Umbilical cord (tissue), 2 donors: ENCODE measurements around the gene GPR89B. TPM values are rescaled to one million over a fixed set of nuclear protein-coding genes. Genes with fewer than 3 reads are reported as not detected.
"Not testable (repeated sequence)": the region's sequence is repeated elsewhere in the genome, so short reads cannot be mapped to it uniquely, and the experiment has no call there.

Experiments
- DNase-seq: peaks from one replicate; pipeline ENCODE4 v3.0.0-alpha.2; 2015; ENCODE audit warnings: low spot score
- total RNA-seq: library from RNA; depleted of rRNA; stranded (reverse); fragments of >200 nt; gene quantifications from one replicate; pipeline ENCODE4 v1.2.3, GENCODE V29; 2014; ENCODE audit warnings: low replicate concordance; ENCODE audit not compliant: insufficient read depth

Gene GPR89B
- 11.8 TPM for total RNA-seq

- DNase-seq, result peak; percentile 92
These were observed at the start of gene GPR89B for GRCh38 chr1:147928236-147929132. GPR89B (plus strand) TSS chr1:147928420; CDS start chr1:147928537, 117 bp downstream.

GRCh38 chr1:147879911-147880310, 48.3 kb upstream of the GPR89B start:
- DNase-seq, result no peak

GRCh38 chr1:147882535-147882934, 45.7 kb upstream of the GPR89B start:
- no peak for DNase-seq

GRCh38 chr1:147890177-147890790, 37.9 kb upstream of the GPR89B start:
- DNase-seq, result peak; percentile 71

GRCh38 chr1:147891088-147891487, 37.1 kb upstream of the GPR89B start:
- DNase-seq, result no peak

- peak; percentile 9 for DNase-seq
These were observed 36.0 kb upstream of the GPR89B start for GRCh38 chr1:147892216-147892615.

GRCh38 chr1:147892731-147893214, 35.4 kb upstream of the GPR89B start:
- peak; percentile 61 for DNase-seq

- no peak for DNase-seq
These were observed 33.1 kb upstream of the GPR89B start for GRCh38 chr1:147895123-147895522.

GRCh38 chr1:147897029-147897752, 31.0 kb upstream of the GPR89B start:
- peak; percentile 15 for DNase-seq

- no peak for DNase-seq
These were observed 30.4 kb upstream of the GPR89B start for GRCh38 chr1:147897789-147898188.

GRCh38 chr1:147902253-147902845, 25.9 kb upstream of the GPR89B start, which contains the start of gene GJA8:
GJA8 (plus strand) TSS chr1:147902795; CDS start chr1:147907956, 5,161 bp downstream.
- DNase-seq, result no peak

GRCh38 chr1:147904726-147905125, 23.5 kb upstream of the GPR89B start:
- DNase-seq, result no peak

GRCh38 chr1:147907786-147908509, 20.3 kb upstream of the GPR89B start:
- DNase-seq, result no peak

- no peak for DNase-seq
These were observed 15.7 kb upstream of the GPR89B start for GRCh38 chr1:147912553-147912952.

GRCh38 chr1:147913362-147913942, 14.8 kb upstream of the GPR89B start:
- no peak for DNase-seq

- no peak for DNase-seq
These were observed 8.3 kb upstream of the GPR89B start for GRCh38 chr1:147919896-147920295.

GRCh38 chr1:147924813-147925212, 3.4 kb upstream of the GPR89B start:
- no peak for DNase-seq

GRCh38 chr1:147927215-147927614, 1.0 kb upstream of the GPR89B start:
- DNase-seq, result not testable (repeated sequence)

GRCh38 chr1:147927689-147928088, 531 bp upstream of the GPR89B start:
- DNase-seq, result not testable (repeated sequence)

GRCh38 chr1:147931137-147931536, 2.9 kb downstream of the GPR89B start:
- not testable (repeated sequence) for DNase-seq
